IMR-90 (cell line): Measurements from ENCODE around the gene MAPK9. TPM values are rescaled to one million over a fixed set of nuclear protein-coding genes. Genes with fewer than 3 reads are reported as not detected.

Source experiments
- ATAC-seq: fragments of 200-7000 bp; cut with Tn5 transposase; 2 replicates; pipeline ENCODE4 v1.9.1; 2020; ENCODE audit warnings: low read depth, mild to moderate bottlenecking, moderate library complexity
- BruUV-seq: library from RNA; stranded (reverse); fragments of 400-500 nt; replicated peaks from 2 replicates; lab custom pipeline; 2021; lab: Mats Ljungman, UMichigan
- CTCF ChIA-PET: fragments of 300-600 bp; formaldehyde crosslinking; extraction: SDS; loops from one replicate; lab custom pipeline; 2021; ENCODE audit warnings: antibody characterized with exemption; lab: Yijun Ruan, JAX
- POLR2A ChIA-PET: fragments of 300-600 bp; sonication (Branson Sonifier 250); formaldehyde crosslinking; loops from one replicate; lab custom pipeline; 2022; ENCODE audit warnings: antibody characterized with exemption; ENCODE audit not compliant: unreplicated experiment; lab: Charles Lee
- DNase-seq: peaks from one replicate; pipeline ENCODE4 v3.0.0; 2013
- H2AFZ ChIP-seq: replicated peaks from 2 replicates; pipeline ENCODE3; 2013; ENCODE audit warnings: low read length, mild to moderate bottlenecking; ENCODE audit not compliant: poor library complexity
- H2AK5ac ChIP-seq: 2 replicates; pipeline ENCODE4 v1.6.1; 2013; ENCODE audit warnings: low read depth, low read length, inconsistent platforms
- H2AK9ac ChIP-seq: replicated peaks from 2 replicates; pipeline ENCODE3; 2013; ENCODE audit warnings: mild to moderate bottlenecking, low read depth, low read length, moderate library complexity; ENCODE audit not compliant: poor library complexity
- H2BK120ac ChIP-seq: 2 replicates; pipeline ENCODE4 v1.6.1; 2013; ENCODE audit warnings: low read depth, low read length, inconsistent platforms
- H2BK15ac ChIP-seq: 3 replicates; pipeline ENCODE4 v1.6.1; 2013; ENCODE audit warnings: low read depth, low read length, inconsistent platforms
- H2BK20ac ChIP-seq: 2 replicates; pipeline ENCODE4 v1.6.1; 2013; ENCODE audit warnings: low read depth, mild to moderate bottlenecking, inconsistent platforms, low read length, moderate library complexity
- H2BK5ac ChIP-seq: 2 replicates; pipeline ENCODE4 v1.6.1; 2013; ENCODE audit warnings: mild to moderate bottlenecking, low read depth, low read length, inconsistent platforms; ENCODE audit not compliant: poor library complexity, severe bottlenecking
- H3K14ac ChIP-seq: replicated peaks from 2 replicates; pipeline ENCODE4 v1.6.1; 2013; ENCODE audit warnings: low read depth, low read length, inconsistent platforms
- H3K18ac ChIP-seq: 2 replicates; pipeline ENCODE4 v1.6.1; 2013; ENCODE audit warnings: low read depth, low read length, control low read depth
- H3K23ac ChIP-seq: 2 replicates; pipeline ENCODE4 v1.6.1; 2013; ENCODE audit warnings: low read depth, low read length, inconsistent platforms
- H3K27ac ChIP-seq: 2 replicates; pipeline ENCODE4 v1.5.1; 2013; ENCODE audit warnings: mild to moderate bottlenecking, control low read depth, low read length; ENCODE audit not compliant: insufficient read depth
- H3K27me3 ChIP-seq: 2 replicates; pipeline ENCODE4 v1.6.1; 2013; ENCODE audit warnings: low read length; ENCODE audit not compliant: control insufficient read depth, insufficient read depth
- H3K36me3 ChIP-seq: 2 replicates; pipeline ENCODE4 v1.6.1; 2013; ENCODE audit warnings: low read length, mixed read lengths; ENCODE audit not compliant: control insufficient read depth, insufficient read depth
- H3K4ac ChIP-seq: 2 replicates; pipeline ENCODE4 v1.6.1; 2013; ENCODE audit warnings: low read depth, low read length, inconsistent platforms
- H3K4me1 ChIP-seq: 2 replicates; pipeline ENCODE4 v1.6.1; 2013; ENCODE audit warnings: low read length, mixed read lengths; ENCODE audit not compliant: control insufficient read depth, insufficient read depth
- H3K4me2 ChIP-seq: 2 replicates; pipeline ENCODE4 v1.6.1; 2013; ENCODE audit warnings: low read depth, mild to moderate bottlenecking, control low read depth, low read length, moderate library complexity
- H3K4me3 ChIP-seq: 2 replicates; pipeline ENCODE4 v1.5.1; 2013; ENCODE audit warnings: low read depth, mild to moderate bottlenecking, control low read depth, low read length, moderate library complexity; ENCODE audit not compliant: insufficient read depth
- H3K56ac ChIP-seq: 2 replicates; pipeline ENCODE4 v1.6.1; 2013; ENCODE audit warnings: low read length, inconsistent platforms; ENCODE audit not compliant: insufficient read depth; ENCODE audit errors: extremely low read depth
- H3K79me1 ChIP-seq, 2 experiments: 2 replicates each; pipeline ENCODE4 v1.6.1; 2013; ENCODE audit warnings: low read length in 2 of 2, inconsistent platforms in 1 of 2, low read depth in 1 of 2
- H3K9ac ChIP-seq: 2 replicates; pipeline ENCODE4 v1.6.1; 2013; ENCODE audit warnings: low read depth, low read length, control low read depth
- H3K9me1 ChIP-seq: 2 replicates; pipeline ENCODE4 v1.6.1; 2013; ENCODE audit warnings: low read length, inconsistent platforms; ENCODE audit not compliant: insufficient read depth
- H3K9me3 ChIP-seq: 2 replicates; pipeline ENCODE4 v1.6.1; 2013; ENCODE audit warnings: low read length; ENCODE audit not compliant: control insufficient read depth, insufficient read depth
- H4K20me1 ChIP-seq: 2 replicates; pipeline ENCODE4 v1.6.1; 2013; ENCODE audit warnings: low read length, inconsistent platforms; ENCODE audit not compliant: insufficient read depth
- H4K5ac ChIP-seq: 2 replicates; pipeline ENCODE4 v1.6.1; 2013; ENCODE audit warnings: mild to moderate bottlenecking, low read depth, low read length, control low read depth
- H4K8ac ChIP-seq, 2 experiments: 2 replicates each; pipeline ENCODE4 v1.6.1; 2013; ENCODE audit warnings: low read depth in 2 of 2, low read length in 2 of 2, control low read depth in 1 of 2, inconsistent platforms in 1 of 2
- H4K91ac ChIP-seq: 2 replicates; pipeline ENCODE4 v1.6.1; 2013; ENCODE audit warnings: low read depth, low read length, inconsistent platforms; ENCODE audit not compliant: insufficient read depth
- FOS ChIP-seq: fragments of 150-350 bp; IDR thresholded peaks from 2 replicates; pipeline ENCODE4 v1.6.1; 2016; ENCODE audit warnings: low read depth, low read length
- WGBS, 2 experiments: methylation state at CpG; one replicate each; pipeline versions ENCODE4 v1.1.5 to v1.1.7; 2013; ENCODE audit warnings: missing lambda C conversion rate in 2 of 2; ENCODE audit not compliant: insufficient read length in 1 of 2; ENCODE audit errors: extremely low coverage in 2 of 2; 5-methylcytosine and 5-hydroxymethylcytosine counted together
- dilution Hi-C: fragments of 300-500 bp; cut with HindIII; formaldehyde crosslinking; loops from one replicate; pipeline ENCODE4 v1.14.3; 2018; ENCODE audit warnings: low sequenced_read_pairs; ENCODE audit not compliant: unreplicated experiment
- in situ Hi-C: fragments of 300-500 bp; cut with MboI; formaldehyde crosslinking; loops from 3 replicates; pipeline ENCODE4 v1.14.3; 2019; ENCODE audit warnings: low sequenced_read_pairs, inconsistent platforms, mixed read lengths
- intact Hi-C: fragments of 100-400 bp; cut with micrococcal nuclease; formaldehyde crosslinking; loops from 2 replicates; pipeline ENCODE4 v1.10.0; 2022
- polyA plus RNA-seq, 3 experiments: library from polyadenylated mRNA; depleted of rRNA; stranded (reverse); fragments of >200 nt; gene quantifications; 2 replicates each; pipeline ENCODE4 v1.2.3, GENCODE V29; 2012; ENCODE audit warnings: low replicate concordance in 1 of 3
- total RNA-seq: library from RNA; depleted of rRNA; stranded (reverse); fragments of >200 nt; gene quantifications from 2 replicates; pipeline ENCODE4 v1.2.3, GENCODE V29; 2012

The MAPK9 gene
- total and polyA plus RNA-seq, 2 of the 4 experiments (the other 2 are of a cell fraction) = 22.9 to 23.3 TPM

- no peak overlapping the region for H3K9ac ChIP-seq
- H3K18ac ChIP-seq = no peak overlapping the region
- ATAC-seq = no peak
- H2AK9ac ChIP-seq = no peak overlapping the region
- BruUV-seq = no TSS peak
- no peak overlapping the region for H2AK5ac ChIP-seq
- no peak overlapping the region for H4K91ac ChIP-seq
- peaks cover 65% of the 10 kb centered on the region for H3K9me3 ChIP-seq
- H3K27me3 ChIP-seq = no peaks in the 10 kb centered on the region
- H4K5ac ChIP-seq = no peak overlapping the region
- H3K4me3 ChIP-seq = no peak overlapping the region
- WGBS, 2 experiments = no CpG with 5 or more reads among the region's 9 CpGs
- no peak overlapping the region for H3K4me2 ChIP-seq
- no peak overlapping the region for H2BK20ac ChIP-seq
- no peak overlapping the region for H2BK5ac ChIP-seq
- H3K36me3 ChIP-seq = peaks cover 48% of the 10 kb centered on the region
- no peak overlapping the region for H3K27ac ChIP-seq
- no peaks in the 10 kb centered on the region for H3K79me1 ChIP-seq
- CTCF ChIA-PET = no interaction called here
- no peaks in the 10 kb centered on the region for H3K9me1 ChIP-seq
- no peak overlapping the region for H3K56ac ChIP-seq
- dilution Hi-C loops (no loop called here), intact Hi-C loops (no loop called here), in situ Hi-C loops (no loop called here)
- no peak overlapping the region for H2BK15ac ChIP-seq
- no peak overlapping the region for H2AFZ ChIP-seq
- TF ChIP-seq FOS = no peak
- POLR2A ChIA-PET = no interaction called here
- H3K23ac ChIP-seq = no peak overlapping the region
- no peak overlapping the region for H3K14ac ChIP-seq
- no peaks in the 10 kb centered on the region for H4K20me1 ChIP-seq
- no peak overlapping the region for H4K8ac ChIP-seq
- DNase-seq = no peak
- no peak overlapping the region for H3K4ac ChIP-seq
- H3K4me1 ChIP-seq = no peaks in the 10 kb centered on the region
- no peak overlapping the region for H2BK120ac ChIP-seq
These were observed 40.7 kb downstream of the MAPK9 start for GRCh38 chr5:180251141-180251540.
